Mesothelial cell of epicardium (in vitro differentiated cells): ENCODE measurements around the gene PLXNA2. TPM values are rescaled to one million over a fixed set of nuclear protein-coding genes. Genes with fewer than 3 reads are reported as not detected.

ENCODE experiments used
- DNase-seq, 2 experiments: peaks; one replicate each; pipeline ENCODE4 v3.0.0; 2021; ENCODE audit warnings: low spot score in 2 of 2; ENCODE audit not compliant: unreplicated experiment in 2 of 2
- H3K27ac Mint-ChIP-seq: 2 replicates; pipeline ENCODE4 v1.8.0; 2021; ENCODE audit warnings: mixed read lengths
- H3K27me3 Mint-ChIP-seq: 2 replicates; pipeline ENCODE4 v1.8.0; 2021; ENCODE audit warnings: low read depth, mixed read lengths
- H3K36me3 Mint-ChIP-seq: 2 replicates; pipeline ENCODE4 v1.8.0; 2021; ENCODE audit warnings: mixed read lengths
- H3K4me1 Mint-ChIP-seq: 2 replicates; pipeline ENCODE4 v1.8.0; 2021; ENCODE audit warnings: mixed read lengths
- H3K4me3 Mint-ChIP-seq: 2 replicates; pipeline ENCODE4 v1.8.0; 2021; ENCODE audit warnings: mild to moderate bottlenecking, moderate library complexity, mixed read lengths
- H3K9me3 Mint-ChIP-seq: 2 replicates; pipeline ENCODE4 v1.8.0; 2021; ENCODE audit warnings: mixed read lengths
- CTCF ChIP-seq: fragments of 200-600 bp; sonication (generic); IDR thresholded peaks from one replicate; pipeline ENCODE4 v1.5.0; 2021; ENCODE audit warnings: antibody characterized with exemption; ENCODE audit not compliant: unreplicated experiment
- total RNA-seq: library from RNA; stranded (reverse); gene quantifications from 3 replicates; pipeline ENCODE4 v1.2.1, GENCODE V29; 2021

Gene PLXNA2
- total RNA-seq, 1 donor from 2014 or later: 14.7 TPM

GRCh38 chr1:208205216-208206013, 38.8 kb downstream of the PLXNA2 start:
- no peak for DNase-seq
- no peaks in the 10 kb centered on the region for H3K36me3 Mint-ChIP-seq
- no peak overlapping the region for H3K4me3 Mint-ChIP-seq
- H3K4me1 Mint-ChIP-seq: peaks cover 26% of the 10 kb centered on the region
- no peak overlapping the region for H3K27ac Mint-ChIP-seq
- no peak for TF ChIP-seq CTCF
- no peaks in the 10 kb centered on the region for H3K27me3 Mint-ChIP-seq
- no peaks in the 10 kb centered on the region for H3K9me3 Mint-ChIP-seq

GRCh38 chr1:208204779-208205178, 39.4 kb downstream of the PLXNA2 start:
- no peaks in the 10 kb centered on the region for H3K9me3 Mint-ChIP-seq

GRCh38 chr1:208203848-208204609, 40.2 kb downstream of the PLXNA2 start:
- Mint-ChIP-seq H3K36me3 (no peaks in the 10 kb centered on the region), H3K27ac (no peak overlapping the region), H3K27me3 (no peaks in the 10 kb centered on the region), H3K4me1 (peaks cover 24% of the 10 kb centered on the region), H3K9me3 (no peaks in the 10 kb centered on the region), H3K4me3 (no peak overlapping the region)
- no peak for DNase-seq
- no peak for TF ChIP-seq CTCF

More at GRCh38 chr1:208204779-208205178, 39.4 kb downstream of the PLXNA2 start:
- Mint-ChIP-seq H3K4me3 (no peak overlapping the region), H3K27me3 (no peaks in the 10 kb centered on the region), H3K4me1 (peaks cover 26% of the 10 kb centered on the region), H3K36me3 (no peaks in the 10 kb centered on the region), H3K27ac (no peak overlapping the region)
- no peak for DNase-seq
- no peak for TF ChIP-seq CTCF

- no peak for DNase-seq
- Mint-ChIP-seq H3K27me3 (no peaks in the 10 kb centered on the region), H3K9me3 (no peaks in the 10 kb centered on the region), H3K4me1 (peaks cover 22% of the 10 kb centered on the region), H3K36me3 (no peaks in the 10 kb centered on the region), H3K4me3 (no peak overlapping the region), H3K27ac (no peak overlapping the region)
- TF ChIP-seq CTCF: no peak
These were observed 40.9 kb downstream of the PLXNA2 start for GRCh38 chr1:208203127-208203847.

- Mint-ChIP-seq H3K27ac (no peak overlapping the region), H3K9me3 (no peaks in the 10 kb centered on the region), H3K4me3 (no peak overlapping the region), H3K4me1 (peaks cover 17% of the 10 kb centered on the region), H3K36me3 (no peaks in the 10 kb centered on the region), H3K27me3 (no peaks in the 10 kb centered on the region)
- no peak for DNase-seq
- no peak for TF ChIP-seq CTCF
These were observed 41.7 kb downstream of the PLXNA2 start for GRCh38 chr1:208202333-208202995.
